ENCODE measurements around the gene PTH2R. TPM values are rescaled to one million over a fixed set of nuclear protein-coding genes. Genes with fewer than 3 reads are reported as not detected.

Gene PTH2R
- total RNA-seq, 1 experiment from 2014 or later: 0.12 TPM

- no peak overlapping the region for H2AFZ ChIP-seq (ENCODE audit: low read depth, low read length, poor library complexity, severe bottlenecking)
- ATAC-seq (no peak), DNase-seq (ENCODE audit: low read depth, low spot score) (no peak)
- no peaks in the 10 kb centered on the region for H3K9me3 ChIP-seq (ENCODE audit: control insufficient read depth in 1 of 2, insufficient read depth in 1 of 2, low read depth in 1 of 2, low read length in 2 of 2)
- H3K4me1 ChIP-seq (ENCODE audit: control insufficient read depth in 1 of 2, insufficient read depth in 2 of 2, low read length in 2 of 2): no peaks in the 10 kb centered on the region
- no peak overlapping the region for H3K27ac ChIP-seq (ENCODE audit: low read depth, low read length)
- peaks cover 9% of the 10 kb centered on the region; the same call in 1 of the 2 replicates for H3K27me3 ChIP-seq (ENCODE audit: insufficient read depth, low read length)
- H3K9ac ChIP-seq (ENCODE audit: low read length): no peak overlapping the region
- RAD21 ChIA-PET (ENCODE audit: low non-redundant PET in 1 of 2, low total read pairs in 2 of 2, uncharacterized antibody in 2 of 2, unreplicated experiment in 2 of 2): no interaction called here
- no peak overlapping the region for H3K4me2 ChIP-seq (ENCODE audit: low read length)
- H3K79me2 ChIP-seq (ENCODE audit: insufficient read depth, low read length): no peaks in the 10 kb centered on the region
- H3K9me2 ChIP-seq (ENCODE audit: insufficient read depth): no peaks in the 10 kb centered on the region
- POLR2A ChIA-PET: no interaction called here
- no peaks in the 10 kb centered on the region for H3K36me3 ChIP-seq (ENCODE audit: control insufficient read depth in 1 of 2, insufficient read depth in 2 of 2, low read length in 2 of 2)
- CTCF ChIA-PET: interaction anchor here (1.9 kb wide), 1 partner anchor 932 kb away, joined by 7 read pairs; no protein-coding TSS in a partner anchor
- H4K20me1 ChIP-seq (ENCODE audit: insufficient read depth): no peaks in the 10 kb centered on the region
- intact Hi-C loops (cut with micrococcal nuclease): loop anchor here (5.0 to 10.0 kb wide), 4 partner anchors 1023 to 1798 kb away; partner anchors contain the start of gene MAP2
- no peak for TF ChIP-seq ZBTB33 (IDR thresholded peaks at IDR 0.05; ENCODE audit: extremely low read depth, insufficient replicate concordance, low read length)
- no peak for TF ChIP-seq SIN3A (IDR thresholded peaks at IDR 0.05; ENCODE audit: low read depth)
- no peak for TF ChIP-seq REST (IDR thresholded peaks at IDR 0.05; ENCODE audit: low read depth)
- H3K4me3 ChIP-seq (replicated peaks in 1 of 2; ENCODE audit: low read depth in 1 of 2, low read length in 2 of 2): no peak overlapping the region
- no TSS peak for BruUV-seq (replicated peaks)
Measured at GRCh38 chr2:208399201-208399600, 7.4 kb upstream of the PTH2R start.

Data from HCT116 (cell line).